EH (cell line): Measurements from ENCODE around the gene TBXA2R.
"Not testable (repeated sequence)": the region's sequence is repeated elsewhere in the genome, so short reads cannot be mapped to it uniquely, and the experiment has no call there.

ENCODE experiments used
- DNase-seq: peaks from one replicate; pipeline ENCODE4 v3.0.0-alpha.2; 2015; ENCODE audit warnings: low read depth

TBXA2R gene

GRCh38 chr19:3577723-3578344, 28.8 kb downstream of the TBXA2R start:
- no peak for DNase-seq

GRCh38 chr19:3576696-3577443, 29.8 kb downstream of the TBXA2R start:
- DNase-seq = peak; percentile 58

GRCh38 chr19:3575949-3576673, 30.6 kb downstream of the TBXA2R start:
- no peak for DNase-seq

- DNase-seq = peak; percentile 23
Measured at GRCh38 chr19:3575260-3575741, 31.4 kb downstream of the TBXA2R start.

- DNase-seq = peak; percentile 97
Measured at GRCh38 chr19:3573858-3574637, 32.6 kb downstream of the TBXA2R start.

GRCh38 chr19:3573162-3573857, 33.4 kb downstream of the TBXA2R start:
- no peak for DNase-seq

GRCh38 chr19:3572855-3573161, 33.9 kb downstream of the TBXA2R start, which contains the start of gene HMG20B:
Gene HMG20B, plus strand, starts transcription at chr19:3572944. Its CDS starts 366 bp downstream, at chr19:3573310.
- DNase-seq = no peak

GRCh38 chr19:3572132-3572854, 34.4 kb downstream of the TBXA2R start:
- DNase-seq = peak; percentile 100

GRCh38 chr19:3570606-3571011, 36.1 kb downstream of the TBXA2R start:
- no peak for DNase-seq

GRCh38 chr19:3570042-3570441, 36.6 kb downstream of the TBXA2R start:
- not testable (repeated sequence) for DNase-seq

- peak; percentile 75 for DNase-seq
Measured at GRCh38 chr19:3565139-3565538, 41.5 kb downstream of the TBXA2R start.

- DNase-seq = no peak
Measured at GRCh38 chr19:3563709-3564524, 42.8 kb downstream of the TBXA2R start.

GRCh38 chr19:3557461-3558248, 49.0 kb downstream of the TBXA2R start, which contains the start of gene MFSD12:
Gene MFSD12, minus strand, starts transcription at chr19:3557586. Its CDS starts 183 bp downstream, at chr19:3557403.
- peak; percentile 95 for DNase-seq

- peak; percentile 59 for DNase-seq
Measured at GRCh38 chr19:3556978-3557460, 49.7 kb downstream of the TBXA2R start.

GRCh38 chr19:3556423-3556977, 50.2 kb downstream of the TBXA2R start:
- no peak for DNase-seq

GRCh38 chr19:3555653-3556422, 50.8 kb downstream of the TBXA2R start:
- no peak for DNase-seq

- DNase-seq = no peak
Measured at GRCh38 chr19:3554254-3555083, 52.2 kb downstream of the TBXA2R start.
